GM19463 (cell line): ENCODE results near the gene NUP214.
"Not testable (repeated sequence)": the region's sequence is repeated elsewhere in the genome, so short reads cannot be mapped to it uniquely, and the experiment has no call there.

Experiments
- ATAC-seq: cut with Tn5 transposase; IDR thresholded peaks from one replicate; pipeline ENCODE4 v1.9.1; 2021; ENCODE audit warnings: mild to moderate bottlenecking, moderate library complexity; ENCODE audit not compliant: unreplicated experiment

The NUP214 gene

GRCh38 chr9:131191032-131191431 lies 65.6 kb downstream of the NUP214 start:
- ATAC-seq, result not testable (repeated sequence)

GRCh38 chr9:131191857-131192256 lies 66.5 kb downstream of the NUP214 start:
- ATAC-seq, result no peak

GRCh38 chr9:131193051-131193450 lies 67.7 kb downstream of the NUP214 start:
- ATAC-seq, result no peak

- ATAC-seq, result no peak
Measured at GRCh38 chr9:131194762-131195161, 69.4 kb downstream of the NUP214 start.

- ATAC-seq, result no peak
Measured at GRCh38 chr9:131197160-131197911, 72.0 kb downstream of the NUP214 start.

GRCh38 chr9:131198041-131198715 lies 72.8 kb downstream of the NUP214 start:
- no peak for ATAC-seq

GRCh38 chr9:131201856-131202255 lies 76.5 kb downstream of the NUP214 start:
- ATAC-seq, result no peak

GRCh38 chr9:131203431-131204218 lies 78.2 kb downstream of the NUP214 start:
- ATAC-seq, result no peak

GRCh38 chr9:131204285-131204684 lies 78.9 kb downstream of the NUP214 start:
- ATAC-seq, result no peak

- no peak for ATAC-seq
Measured at GRCh38 chr9:131206495-131206894, 81.1 kb downstream of the NUP214 start.

GRCh38 chr9:131211920-131212319 lies 86.5 kb downstream of the NUP214 start:
- not testable (repeated sequence) for ATAC-seq

GRCh38 chr9:131214286-131214856 lies 89.0 kb downstream of the NUP214 start:
- ATAC-seq, result no peak

- no peak for ATAC-seq
Measured at GRCh38 chr9:131214876-131215275, 89.5 kb downstream of the NUP214 start.

- no peak for ATAC-seq
Measured at GRCh38 chr9:131216806-131217205, 91.4 kb downstream of the NUP214 start.

- ATAC-seq, result no peak
Measured at GRCh38 chr9:131217331-131218031, 92.1 kb downstream of the NUP214 start.

GRCh38 chr9:131218370-131218769 lies 93.0 kb downstream of the NUP214 start:
- no peak for ATAC-seq

- ATAC-seq, result no peak
Measured at GRCh38 chr9:131220485-131220884, 95.1 kb downstream of the NUP214 start.

- ATAC-seq, result no peak
Measured at GRCh38 chr9:131222460-131222859, 97.1 kb downstream of the NUP214 start.

- ATAC-seq, result no peak
Measured at GRCh38 chr9:131226226-131226625, 100.8 kb downstream of the NUP214 start.

- no peak for ATAC-seq
Measured at GRCh38 chr9:131227112-131227958, 101.9 kb downstream of the NUP214 start.
